Osteocyte (in vitro differentiated cells): Measurements from ENCODE around the gene COIL. TPM values are rescaled to one million over a fixed set of nuclear protein-coding genes. Genes with fewer than 3 reads are reported as not detected.

Experiments used
- DNase-seq: peaks from one replicate; pipeline ENCODE4 v3.0.0; 2021; ENCODE audit warnings: mixed read lengths; ENCODE audit not compliant: unreplicated experiment; ENCODE audit errors: extremely low spot score
- H3K27ac Mint-ChIP-seq: one replicate; pipeline ENCODE4 v1.8.0; 2021; ENCODE audit warnings: mild to moderate bottlenecking, mixed read lengths; ENCODE audit not compliant: unreplicated experiment
- H3K27me3 Mint-ChIP-seq: one replicate; pipeline ENCODE4 v1.8.0; 2021; ENCODE audit warnings: mixed read lengths; ENCODE audit not compliant: unreplicated experiment
- H3K36me3 Mint-ChIP-seq: one replicate; pipeline ENCODE4 v1.8.0; 2021; ENCODE audit warnings: mixed read lengths; ENCODE audit not compliant: unreplicated experiment
- H3K4me1 Mint-ChIP-seq: one replicate; pipeline ENCODE4 v1.8.0; 2021; ENCODE audit warnings: mixed read lengths; ENCODE audit not compliant: unreplicated experiment
- H3K4me3 Mint-ChIP-seq: one replicate; pipeline ENCODE4 v1.8.0; 2021; ENCODE audit warnings: mild to moderate bottlenecking, moderate library complexity, mixed read lengths; ENCODE audit not compliant: unreplicated experiment
- H3K9me3 Mint-ChIP-seq: one replicate; pipeline ENCODE4 v1.8.0; 2021; ENCODE audit warnings: mixed read lengths; ENCODE audit not compliant: unreplicated experiment
- CTCF ChIP-seq: fragments of 200-600 bp; sonication (generic); IDR thresholded peaks from 2 replicates; pipeline ENCODE4 v1.5.0; 2021; ENCODE audit warnings: antibody characterized with exemption, mild to moderate bottlenecking, moderate library complexity
- total RNA-seq: library from RNA; stranded (reverse); gene quantifications from 2 replicates; pipeline ENCODE4 v1.2.1, GENCODE V29; 2021

The COIL gene
- total RNA-seq, 1 donor from 2014 or later = 15.2 TPM

- no peak for TF ChIP-seq CTCF
- peak overlapping the region; percentile 75 for H3K27ac Mint-ChIP-seq
- H3K27me3 Mint-ChIP-seq = peaks cover 19% of the 10 kb centered on the region
- peaks cover 19% of the 10 kb centered on the region for H3K4me1 Mint-ChIP-seq
- no peaks in the 10 kb centered on the region for H3K9me3 Mint-ChIP-seq
- DNase-seq = peak; percentile 21
- peaks cover 4% of the 10 kb centered on the region for H3K36me3 Mint-ChIP-seq
- H3K4me3 Mint-ChIP-seq = peak overlapping the region; percentile 87
Observed at GRCh38 chr17:56978441-56979090, 17.7 kb upstream of the COIL start.

- peaks cover 4% of the 10 kb centered on the region for H3K36me3 Mint-ChIP-seq
- peaks cover 19% of the 10 kb centered on the region for H3K4me1 Mint-ChIP-seq
- no peaks in the 10 kb centered on the region for H3K9me3 Mint-ChIP-seq
- H3K27me3 Mint-ChIP-seq = peaks cover 19% of the 10 kb centered on the region
- peak; percentile 93 for DNase-seq
- H3K27ac Mint-ChIP-seq = peak within 1 kb of the TSS; percentile 75
- peak within 1 kb of the TSS; percentile 87 for H3K4me3 Mint-ChIP-seq
- no peak for TF ChIP-seq CTCF
Observed at GRCh38 chr17:56977673-56978395, 17.0 kb upstream of the COIL start, which contains the start of gene SCPEP1. TSS of gene SCPEP1 (plus strand) at chr17:56978131. CDS start at chr17:56978160, 29 bp downstream.

GRCh38 chr17:56976941-56977608, 16.2 kb upstream of the COIL start:
- H3K27ac Mint-ChIP-seq = no peak overlapping the region
- H3K9me3 Mint-ChIP-seq = no peaks in the 10 kb centered on the region
- peaks cover 19% of the 10 kb centered on the region for H3K4me1 Mint-ChIP-seq
- no peaks in the 10 kb centered on the region for H3K36me3 Mint-ChIP-seq
- H3K27me3 Mint-ChIP-seq = peaks cover 19% of the 10 kb centered on the region
- peak overlapping the region; percentile 59 for H3K4me3 Mint-ChIP-seq
- TF ChIP-seq CTCF = no peak
- peak; percentile 60 for DNase-seq

GRCh38 chr17:56975656-56976055, 14.8 kb upstream of the COIL start:
- Mint-ChIP-seq H3K4me1 (peaks cover 19% of the 10 kb centered on the region), H3K9me3 (peaks cover 4% of the 10 kb centered on the region), H3K4me3 (no peak overlapping the region), H3K27me3 (peaks cover 29% of the 10 kb centered on the region), H3K36me3 (no peaks in the 10 kb centered on the region), H3K27ac (no peak overlapping the region)
- no peak for DNase-seq
- TF ChIP-seq CTCF = no peak

GRCh38 chr17:56974055-56974454, 13.2 kb upstream of the COIL start:
- Mint-ChIP-seq H3K9me3 (peaks cover 4% of the 10 kb centered on the region), H3K4me1 (peaks cover 15% of the 10 kb centered on the region), H3K27me3 (peaks cover 39% of the 10 kb centered on the region), H3K27ac (no peak overlapping the region), H3K36me3 (no peaks in the 10 kb centered on the region), H3K4me3 (no peak overlapping the region)
- DNase-seq = no peak
- no peak for TF ChIP-seq CTCF
